Fibroblast of lung (primary cell): ENCODE results near the gene ARHGEF39. TPM values are rescaled to one million over a fixed set of nuclear protein-coding genes. Genes with fewer than 3 reads are reported as not detected.
A peak's percentile ranks its signal among the peaks of the same experiment; 100 is the strongest.

Source experiments
- DNase-seq, 2 donors: peaks; one replicate each; pipeline versions ENCODE4 v3.0.0 to v3.0.0-alpha.2; 2010; ENCODE audit warnings: low read depth in 2 of 2
- H2AFZ ChIP-seq: 2 replicates; pipeline ENCODE4 v1.5.1; 2012; ENCODE audit warnings: low read length, control low read depth, inconsistent platforms
- H3K27ac ChIP-seq: 2 replicates; pipeline ENCODE4 v1.5.1; 2011; ENCODE audit warnings: low read length, control low read depth; ENCODE audit not compliant: insufficient read depth
- H3K27me3 ChIP-seq: 2 replicates; pipeline ENCODE4 v1.5.1; 2011; ENCODE audit warnings: mild to moderate bottlenecking, low read length; ENCODE audit not compliant: control insufficient read depth, insufficient read depth
- H3K36me3 ChIP-seq: 2 replicates; pipeline ENCODE4 v1.5.1; 2011; ENCODE audit warnings: low read length; ENCODE audit not compliant: control insufficient read depth, insufficient read depth
- H3K4me1 ChIP-seq: 2 replicates; pipeline ENCODE4 v1.5.1; 2011; ENCODE audit warnings: low read length; ENCODE audit not compliant: control insufficient read depth, insufficient read depth; ENCODE audit errors: extremely low read depth
- H3K4me2 ChIP-seq: 2 replicates; pipeline ENCODE4 v1.5.1; 2011; ENCODE audit warnings: low read length, control low read depth; ENCODE audit not compliant: insufficient read depth; ENCODE audit errors: extremely low read depth
- H3K4me3 ChIP-seq, 4 experiments: fragments of 200-600 bp in 1 of 4; sonication (generic) in 1 of 4; replicated peaks in 1 of 4; 2 replicates each; pipeline ENCODE4 v1.5.1; 2011 to 2016; ENCODE audit warnings: low read length in 4 of 4, low read depth in 3 of 4, mild to moderate bottlenecking in 3 of 4, control low read depth in 2 of 4, inconsistent platforms in 1 of 4, mixed read lengths in 1 of 4; ENCODE audit not compliant: insufficient read depth in 1 of 4; ENCODE audit errors: control extremely low read depth in 1 of 4
- H3K79me2 ChIP-seq: 2 replicates; pipeline ENCODE4 v1.5.1; 2012; ENCODE audit warnings: mild to moderate bottlenecking, low read length, inconsistent platforms; ENCODE audit not compliant: control insufficient read depth, insufficient read depth
- H3K9ac ChIP-seq: 2 replicates; pipeline ENCODE4 v1.5.1; 2011; ENCODE audit warnings: mild to moderate bottlenecking, low read length, control low read depth; ENCODE audit not compliant: insufficient read depth
- H3K9me3 ChIP-seq: 2 replicates; pipeline ENCODE4 v1.5.1; 2012; ENCODE audit warnings: low read depth, low read length; ENCODE audit not compliant: control insufficient read depth, insufficient read depth
- H4K20me1 ChIP-seq: 2 replicates; pipeline ENCODE4 v1.5.1; 2011; ENCODE audit warnings: low read length; ENCODE audit not compliant: control insufficient read depth, insufficient read depth; ENCODE audit errors: extremely low read depth
- CTCF ChIP-seq, 2 donors: IDR thresholded peaks in 1 of 2; conservative IDR thresholded peaks in 1 of 2; 1 replicate in 1 of 2; 2 replicates in 1 of 2; pipeline ENCODE4 v1.5.1; 2011 to 2012; ENCODE audit warnings: low read length in 2 of 2, control low read depth in 1 of 2, inconsistent platforms in 1 of 2, low read depth in 1 of 2, mild to moderate bottlenecking in 1 of 2
- EZH2 ChIP-seq: IDR thresholded peaks from 2 replicates; pipeline ENCODE4 v1.5.1; 2012; ENCODE audit warnings: low read length, control low read depth, mild to moderate bottlenecking; ENCODE audit errors: missing control alignments
- polyA plus RNA-seq, 2 donors: library from polyadenylated mRNA; depleted of rRNA in 1 of 2; stranded (reverse) in 1 of 2; unstranded in 1 of 2; fragments of >200 nt; gene quantifications; 2 replicates each; pipeline ENCODE4 v1.2.1, GENCODE V29; 2011 to 2012; ENCODE audit warnings: missing spikeins in 1 of 2
- total RNA-seq: library from RNA; depleted of rRNA; stranded (reverse); fragments of >200 nt; gene quantifications from 2 replicates; pipeline ENCODE4 v1.2.1, GENCODE V29; 2014

The ARHGEF39 gene
- total and polyA plus RNA-seq, 2 donors (not counting 1 experiment from before 2014, with no cell fraction given): 0.66 to 0.77 TPM

GRCh38 chr9:35617548-35617947 lies 47.4 kb downstream of the ARHGEF39 start:
- Histone ChIP-seq H4K20me1 (no peaks in the 10 kb centered on the region), H3K27me3 (peaks cover 29% of the 10 kb centered on the region), H3K9ac (no peak overlapping the region), H3K4me3 (peak overlapping the region in 1 of 4 experiments; percentile 44), H3K9me3 (no peaks in the 10 kb centered on the region), H3K4me2 (peak overlapping the region; percentile 62), H3K27ac (no peak overlapping the region), H3K36me3 (no peaks in the 10 kb centered on the region), H2AFZ (peak overlapping the region; percentile 73), H3K4me1 (no peaks in the 10 kb centered on the region), H3K79me2 (no peaks in the 10 kb centered on the region)
- TF ChIP-seq EZH2 (no peak), CTCF (conservative IDR thresholded peaks at IDR 0.05 in 1 of 2, IDR thresholded peaks at IDR 0.05 in 1 of 2; ENCODE audit: low read depth in 1 of 2, low read length in 2 of 2) (no peak)
- no peak for DNase-seq

- Histone ChIP-seq H3K4me1 (no peaks in the 10 kb centered on the region), H3K27me3 (peaks cover 29% of the 10 kb centered on the region), H3K4me2 (peak overlapping the region; percentile 62), H3K27ac (no peak overlapping the region), H3K9ac (no peak overlapping the region), H3K9me3 (no peaks in the 10 kb centered on the region), H4K20me1 (no peaks in the 10 kb centered on the region), H2AFZ (peak overlapping the region; percentile 73), H3K36me3 (no peaks in the 10 kb centered on the region), H3K79me2 (no peaks in the 10 kb centered on the region), H3K4me3 (peak overlapping the region in 3 of 4 experiments; percentile 31 to 44 (median 40))
- TF ChIP-seq CTCF (conservative IDR thresholded peaks at IDR 0.05 in 1 of 2, IDR thresholded peaks at IDR 0.05 in 1 of 2; ENCODE audit: low read depth in 1 of 2, low read length in 2 of 2) (peak in 1 of 2 donors; percentile 4), EZH2 (no peak)
- DNase-seq: peak; percentile 61 to 66
Measured at GRCh38 chr9:35616681-35617459, 48.1 kb downstream of the ARHGEF39 start.

GRCh38 chr9:35615981-35616680 lies 48.9 kb downstream of the ARHGEF39 start:
- H3K79me2 ChIP-seq: no peaks in the 10 kb centered on the region

More at GRCh38 chr9:35615981-35616680, 48.9 kb downstream of the ARHGEF39 start:
- H3K4me3 ChIP-seq: no peak overlapping the region
- H3K9me3 ChIP-seq: no peaks in the 10 kb centered on the region
- no peak for DNase-seq
- peaks cover 29% of the 10 kb centered on the region for H3K27me3 ChIP-seq
- no peak overlapping the region for H2AFZ ChIP-seq
- no peak overlapping the region for H3K4me2 ChIP-seq
- H3K4me1 ChIP-seq: no peaks in the 10 kb centered on the region
- H3K36me3 ChIP-seq: no peaks in the 10 kb centered on the region
- no peak overlapping the region for H3K27ac ChIP-seq
- no peak overlapping the region for H3K9ac ChIP-seq
- H4K20me1 ChIP-seq: no peaks in the 10 kb centered on the region
- TF ChIP-seq CTCF (conservative IDR thresholded peaks at IDR 0.05 in 1 of 2, IDR thresholded peaks at IDR 0.05 in 1 of 2; ENCODE audit: low read depth in 1 of 2, low read length in 2 of 2) (no peak), EZH2 (no peak)
